Activated T-cell treated with anti-CD3 and anti-CD28 coated beads for 1 hour (primary cell): ENCODE measurements around the gene AAGAB.
"Not testable (repeated sequence)": the region's sequence is repeated elsewhere in the genome, so short reads cannot be mapped to it uniquely, and the experiment has no call there.

Experiments
- DNase-seq: peaks from one replicate; pipeline ENCODE4 v3.0.0-alpha.2; 2020; ENCODE audit warnings: low read depth

AAGAB gene

GRCh38 chr15:67254238-67255175 lies at the start of gene AAGAB, which contains the start of gene IQCH:
AAGAB (minus strand) TSS chr15:67254661; CDS start chr15:67254631, 30 bp downstream.
IQCH (plus strand) TSS chr15:67254786; CDS start chr15:67254897, 111 bp downstream.
- DNase-seq: peak; percentile 97

GRCh38 chr15:67303490-67304363 lies 49.3 kb upstream of the AAGAB start:
- DNase-seq: no peak

- DNase-seq: no peak
Observed at GRCh38 chr15:67300266-67301025, 46.0 kb upstream of the AAGAB start.

GRCh38 chr15:67296684-67297083 lies 42.2 kb upstream of the AAGAB start:
- DNase-seq: no peak

- no peak for DNase-seq
Observed at GRCh38 chr15:67296188-67296587, 41.7 kb upstream of the AAGAB start.

GRCh38 chr15:67290319-67290718 lies 35.9 kb upstream of the AAGAB start:
- no peak for DNase-seq

GRCh38 chr15:67286400-67286799 lies 31.9 kb upstream of the AAGAB start:
- DNase-seq: not testable (repeated sequence)

GRCh38 chr15:67285625-67286024 lies 31.2 kb upstream of the AAGAB start:
- DNase-seq: not testable (repeated sequence)

- DNase-seq: no peak
Observed at GRCh38 chr15:67281714-67282113, 27.3 kb upstream of the AAGAB start.

- DNase-seq: no peak
Observed at GRCh38 chr15:67280217-67280616, 25.8 kb upstream of the AAGAB start.

- DNase-seq: no peak
Observed at GRCh38 chr15:67276666-67277065, 22.2 kb upstream of the AAGAB start.

- DNase-seq: no peak
Observed at GRCh38 chr15:67274236-67274635, 19.8 kb upstream of the AAGAB start.

GRCh38 chr15:67267951-67268941 lies 13.8 kb upstream of the AAGAB start:
- no peak for DNase-seq

GRCh38 chr15:67267440-67267839 lies 13.0 kb upstream of the AAGAB start:
- DNase-seq: no peak

GRCh38 chr15:67266870-67267269 lies 12.4 kb upstream of the AAGAB start:
- DNase-seq: no peak

- no peak for DNase-seq
Observed at GRCh38 chr15:67259806-67260205, 5.3 kb upstream of the AAGAB start.

- no peak for DNase-seq
Observed at GRCh38 chr15:67259379-67259778, 4.9 kb upstream of the AAGAB start.

- DNase-seq: not testable (repeated sequence)
Observed at GRCh38 chr15:67258412-67258811, 4.0 kb upstream of the AAGAB start.

- no peak for DNase-seq
Observed at GRCh38 chr15:67256051-67256450, 1.6 kb upstream of the AAGAB start.

- DNase-seq: no peak
Observed at GRCh38 chr15:67253549-67254237, 768 bp downstream of the AAGAB start.
